ENCODE data around the gene ARID5A. TPM values are rescaled to one million over a fixed set of nuclear protein-coding genes. Genes with fewer than 3 reads are reported as not detected.

ARID5A gene
- total and polyA plus RNA-seq, 2 of the 13 experiments (the other 11 are each of a cell fraction or from before 2014, with no cell fraction given), result 6.0 to 9.5 TPM

DNA sequence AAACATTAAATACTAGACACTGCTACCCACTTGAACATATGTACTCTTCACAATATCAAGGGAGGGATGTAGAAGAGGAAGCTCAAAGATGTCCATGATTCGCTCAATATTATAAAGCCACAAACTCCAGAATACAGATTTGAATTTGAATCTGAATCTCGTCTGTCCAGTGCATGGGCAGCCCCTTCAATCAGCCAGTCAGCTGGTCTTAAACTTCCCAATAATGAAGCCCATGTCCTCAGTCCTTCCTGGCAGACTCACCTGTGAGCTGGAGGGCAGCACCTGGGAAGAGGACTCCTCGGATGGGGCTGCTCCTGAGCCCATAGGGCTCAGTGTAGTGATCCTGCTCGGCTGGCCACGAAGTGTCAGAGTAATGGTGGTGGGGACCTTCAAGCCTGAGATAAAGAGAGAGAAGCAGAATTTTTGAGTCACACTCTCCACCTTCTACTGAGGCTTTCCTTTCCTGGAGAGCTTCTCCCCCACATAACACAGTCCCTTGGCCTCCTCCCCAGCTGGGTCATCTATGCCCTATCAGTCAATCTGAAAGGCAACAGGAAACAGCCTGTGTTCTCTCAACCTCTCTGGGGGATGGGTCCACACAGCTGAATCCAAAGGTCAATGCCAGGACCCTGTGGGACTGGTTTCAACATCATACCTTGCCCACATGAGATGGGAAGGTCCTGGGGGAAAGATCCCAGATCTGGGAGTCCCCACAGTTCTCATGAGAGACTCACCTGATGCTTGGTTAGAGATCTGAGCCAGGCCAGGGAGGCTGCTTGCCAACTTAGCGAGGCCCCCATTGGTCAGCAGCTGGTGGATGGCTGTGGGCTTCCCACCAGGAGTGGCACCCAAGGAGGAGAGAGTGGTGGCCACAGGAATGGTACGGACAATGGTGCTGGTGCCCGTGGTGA, 65.1 kb downstream of the ARID5A start (continued):
- no peak for TF ChIP-seq ZMAT5 (CRISPR knock-in tag; IDR thresholded peaks at IDR 0.05; ENCODE audit: borderline replicate concordance, low read depth)
- TF ChIP-seq MLX (CRISPR knock-in tag; IDR thresholded peaks at IDR 0.05), result peak; percentile 90
- no peak for TF ChIP-seq RNF219 (CRISPR knock-in tag; IDR thresholded peaks at IDR 0.05)
- no peak for TF ChIP-seq MED8 (CRISPR knock-in tag; IDR thresholded peaks at IDR 0.05; ENCODE audit: insufficient replicate concordance)
- TF ChIP-seq, protein P1, sequence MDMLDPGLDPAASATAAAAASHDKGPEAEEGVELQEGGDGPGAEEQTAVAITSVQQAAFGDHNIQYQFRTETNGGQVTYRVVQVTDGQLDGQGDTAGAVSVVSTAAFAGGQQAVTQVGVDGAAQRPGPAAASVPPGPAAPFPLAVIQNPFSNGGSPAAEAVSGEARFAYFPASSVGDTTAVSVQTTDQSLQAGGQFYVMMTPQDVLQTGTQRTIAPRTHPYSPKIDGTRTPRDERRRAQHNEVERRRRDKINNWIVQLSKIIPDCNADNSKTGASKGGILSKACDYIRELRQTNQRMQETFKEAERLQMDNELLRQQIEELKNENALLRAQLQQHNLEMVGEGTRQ (IDR thresholded peaks at IDR 0.05; ENCODE audit: low read depth, low read length), result no peak
- TF ChIP-seq, protein P1 (CRISPR knock-in tag; IDR thresholded peaks at IDR 0.05; ENCODE audit: borderline replicate concordance), result no peak
- TF ChIP-seq, protein P2, sequence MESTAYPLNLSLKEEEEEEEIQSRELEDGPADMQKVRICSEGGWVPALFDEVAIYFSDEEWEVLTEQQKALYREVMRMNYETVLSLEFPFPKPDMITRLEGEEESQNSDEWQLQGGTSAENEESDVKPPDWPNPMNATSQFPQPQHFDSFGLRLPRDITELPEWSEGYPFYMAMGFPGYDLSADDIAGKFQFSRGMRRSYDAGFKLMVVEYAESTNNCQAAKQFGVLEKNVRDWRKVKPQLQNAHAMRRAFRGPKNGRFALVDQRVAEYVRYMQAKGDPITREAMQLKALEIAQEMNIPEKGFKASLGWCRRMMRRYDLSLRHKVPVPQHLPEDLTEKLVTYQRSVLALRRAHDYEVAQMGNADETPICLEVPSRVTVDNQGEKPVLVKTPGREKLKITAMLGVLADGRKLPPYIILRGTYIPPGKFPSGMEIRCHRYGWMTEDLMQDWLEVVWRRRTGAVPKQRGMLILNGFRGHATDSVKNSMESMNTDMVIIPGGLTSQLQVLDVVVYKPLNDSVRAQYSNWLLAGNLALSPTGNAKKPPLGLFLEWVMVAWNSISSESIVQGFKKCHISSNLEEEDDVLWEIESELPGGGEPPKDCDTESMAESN (CRISPR knock-in tag; conservative IDR thresholded peaks at IDR 0.05), result peak; percentile 60
- peak; percentile 85; the same call in 1 of the 2 replicates for TF ChIP-seq MYC (CRISPR knock-in tag; IDR thresholded peaks at IDR 0.05; ENCODE audit: borderline replicate concordance)
- no peak for TF ChIP-seq POLR2AphosphoS2 (IDR thresholded peaks at IDR 0.05; ENCODE audit: low read depth, low read length)
- peak; percentile 96; the same call in 1 of the 2 replicates for TF ChIP-seq ZNF788 (CRISPR knock-in tag; IDR thresholded peaks at IDR 0.05; ENCODE audit: borderline replicate concordance)
- TF ChIP-seq, protein P3, sequence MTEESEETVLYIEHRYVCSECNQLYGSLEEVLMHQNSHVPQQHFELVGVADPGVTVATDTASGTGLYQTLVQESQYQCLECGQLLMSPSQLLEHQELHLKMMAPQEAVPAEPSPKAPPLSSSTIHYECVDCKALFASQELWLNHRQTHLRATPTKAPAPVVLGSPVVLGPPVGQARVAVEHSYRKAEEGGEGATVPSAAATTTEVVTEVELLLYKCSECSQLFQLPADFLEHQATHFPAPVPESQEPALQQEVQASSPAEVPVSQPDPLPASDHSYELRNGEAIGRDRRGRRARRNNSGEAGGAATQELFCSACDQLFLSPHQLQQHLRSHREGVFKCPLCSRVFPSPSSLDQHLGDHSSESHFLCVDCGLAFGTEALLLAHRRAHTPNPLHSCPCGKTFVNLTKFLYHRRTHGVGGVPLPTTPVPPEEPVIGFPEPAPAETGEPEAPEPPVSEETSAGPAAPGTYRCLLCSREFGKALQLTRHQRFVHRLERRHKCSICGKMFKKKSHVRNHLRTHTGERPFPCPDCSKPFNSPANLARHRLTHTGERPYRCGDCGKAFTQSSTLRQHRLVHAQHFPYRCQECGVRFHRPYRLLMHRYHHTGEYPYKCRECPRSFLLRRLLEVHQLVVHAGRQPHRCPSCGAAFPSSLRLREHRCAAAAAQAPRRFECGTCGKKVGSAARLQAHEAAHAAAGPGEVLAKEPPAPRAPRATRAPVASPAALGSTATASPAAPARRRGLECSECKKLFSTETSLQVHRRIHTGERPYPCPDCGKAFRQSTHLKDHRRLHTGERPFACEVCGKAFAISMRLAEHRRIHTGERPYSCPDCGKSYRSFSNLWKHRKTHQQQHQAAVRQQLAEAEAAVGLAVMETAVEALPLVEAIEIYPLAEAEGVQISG (CRISPR knock-in tag; IDR thresholded peaks at IDR 0.05), result peak; percentile 79
- 0 out of 2 replicates have a peak, but pooled peaks have one; percentile 19 for TF ChIP-seq ZBTB14 (CRISPR knock-in tag; IDR thresholded peaks at IDR 0.05)
